ENCODE data around the gene PTPRN2.

Gene PTPRN2

GRCh38 chr7:157772486-157773130 is 815.0 kb downstream of the PTPRN2 start:
- DNase-seq = no peak

- no peak for DNase-seq
Measured at GRCh38 chr7:157771689-157772088, 815.9 kb downstream of the PTPRN2 start.

- no peak for DNase-seq
Measured at GRCh38 chr7:157770716-157771320, 816.8 kb downstream of the PTPRN2 start.

GRCh38 chr7:157769526-157770215 is 818.0 kb downstream of the PTPRN2 start:
- no peak for DNase-seq

- DNase-seq = no peak
Measured at GRCh38 chr7:157769086-157769485, 818.5 kb downstream of the PTPRN2 start.

GRCh38 chr7:157768198-157768597 is 819.4 kb downstream of the PTPRN2 start:
- no peak for DNase-seq

GRCh38 chr7:157767506-157768197 is 820.0 kb downstream of the PTPRN2 start:
- DNase-seq = no peak

GRCh38 chr7:157766098-157766497 is 821.5 kb downstream of the PTPRN2 start:
- no peak for DNase-seq

- no peak for DNase-seq
Measured at GRCh38 chr7:157764946-157765537, 822.6 kb downstream of the PTPRN2 start.

- DNase-seq = no peak
Measured at GRCh38 chr7:157764193-157764592, 823.4 kb downstream of the PTPRN2 start.

- no peak for DNase-seq
Measured at GRCh38 chr7:157763279-157764000, 824.2 kb downstream of the PTPRN2 start.

GRCh38 chr7:157762824-157763223 is 824.8 kb downstream of the PTPRN2 start:
- no peak for DNase-seq

- no peak for DNase-seq
Measured at GRCh38 chr7:157760004-157760730, 827.5 kb downstream of the PTPRN2 start.

GRCh38 chr7:157759246-157759805 is 828.3 kb downstream of the PTPRN2 start:
- DNase-seq = no peak

GRCh38 chr7:157758468-157759245 is 829.0 kb downstream of the PTPRN2 start:
- DNase-seq = no peak

- no peak for DNase-seq
Measured at GRCh38 chr7:157757776-157758467, 829.7 kb downstream of the PTPRN2 start.

- no peak for DNase-seq
Measured at GRCh38 chr7:157757211-157757610, 830.4 kb downstream of the PTPRN2 start.

- no peak for DNase-seq
Measured at GRCh38 chr7:157755741-157756140, 831.9 kb downstream of the PTPRN2 start.

GRCh38 chr7:157754416-157754790 is 833.2 kb downstream of the PTPRN2 start:
- DNase-seq = no peak
